ENCODE measurements around the gene ACTN1.

DNA sequence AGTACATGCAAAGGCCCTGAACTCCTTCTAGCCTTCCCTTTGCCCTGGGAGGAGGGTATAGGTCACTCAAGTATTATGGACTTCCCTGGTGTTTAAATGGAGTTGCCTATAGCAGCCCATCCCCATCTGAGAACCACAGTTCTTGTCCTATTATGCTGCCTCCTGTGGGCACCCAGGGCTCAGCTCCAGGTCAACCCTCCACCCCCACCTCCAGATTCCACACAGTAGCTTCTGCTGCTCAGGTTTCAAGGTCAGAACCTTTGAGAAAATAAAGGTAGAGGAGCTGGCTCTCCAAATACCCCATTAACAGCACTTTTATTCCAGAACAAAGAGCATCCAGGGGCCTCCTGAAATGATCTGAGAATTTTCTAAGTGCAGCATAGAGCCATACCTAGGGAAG, 57.4 kb downstream of the ACTN1 start:
- TF ChIP-seq, protein P1, sequence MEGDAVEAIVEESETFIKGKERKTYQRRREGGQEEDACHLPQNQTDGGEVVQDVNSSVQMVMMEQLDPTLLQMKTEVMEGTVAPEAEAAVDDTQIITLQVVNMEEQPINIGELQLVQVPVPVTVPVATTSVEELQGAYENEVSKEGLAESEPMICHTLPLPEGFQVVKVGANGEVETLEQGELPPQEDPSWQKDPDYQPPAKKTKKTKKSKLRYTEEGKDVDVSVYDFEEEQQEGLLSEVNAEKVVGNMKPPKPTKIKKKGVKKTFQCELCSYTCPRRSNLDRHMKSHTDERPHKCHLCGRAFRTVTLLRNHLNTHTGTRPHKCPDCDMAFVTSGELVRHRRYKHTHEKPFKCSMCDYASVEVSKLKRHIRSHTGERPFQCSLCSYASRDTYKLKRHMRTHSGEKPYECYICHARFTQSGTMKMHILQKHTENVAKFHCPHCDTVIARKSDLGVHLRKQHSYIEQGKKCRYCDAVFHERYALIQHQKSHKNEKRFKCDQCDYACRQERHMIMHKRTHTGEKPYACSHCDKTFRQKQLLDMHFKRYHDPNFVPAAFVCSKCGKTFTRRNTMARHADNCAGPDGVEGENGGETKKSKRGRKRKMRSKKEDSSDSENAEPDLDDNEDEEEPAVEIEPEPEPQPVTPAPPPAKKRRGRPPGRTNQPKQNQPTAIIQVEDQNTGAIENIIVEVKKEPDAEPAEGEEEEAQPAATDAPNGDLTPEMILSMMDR (IDR thresholded peaks at IDR 0.05 in 4 of 5, conservative IDR thresholded peaks at IDR 0.05 in 1 of 5): no peak
- TF ChIP-seq POLR2A (IDR thresholded peaks at IDR 0.05): no peak
